DND-41 (cell line): ENCODE measurements around the gene SLC38A10.

ENCODE experiments used
- EZH2 ChIP-seq: IDR thresholded peaks from 3 replicates; pipeline ENCODE4 v1.6.1; 2012; ENCODE audit warnings: borderline replicate concordance, low read depth, mild to moderate bottlenecking, moderate library complexity, low read length, inconsistent platforms; ENCODE audit not compliant: severe bottlenecking
- TF ChIP-seq, protein P1 (sequence below): IDR thresholded peaks from 2 replicates; pipeline ENCODE4 v1.5.1; 2012; ENCODE audit warnings: borderline replicate concordance, low read length, moderate library complexity, mild to moderate bottlenecking; ENCODE audit not compliant: poor library complexity, severe bottlenecking; ENCODE audit errors: extremely low read depth

DNA sequence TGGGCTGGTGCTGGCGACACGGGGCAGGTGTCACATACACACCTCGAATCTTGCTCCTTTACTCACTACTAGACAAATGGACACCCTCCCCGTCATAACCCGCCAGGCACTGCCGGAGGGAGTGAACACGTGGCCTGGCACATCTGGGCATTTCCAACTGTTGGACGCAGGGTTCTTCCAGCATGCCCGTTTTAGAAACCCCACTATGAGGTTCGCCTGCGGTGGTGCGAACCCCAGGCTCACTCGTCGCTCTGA, 65.5 kb downstream of the SLC38A10 start:
- TF ChIP-seq, protein P1, sequence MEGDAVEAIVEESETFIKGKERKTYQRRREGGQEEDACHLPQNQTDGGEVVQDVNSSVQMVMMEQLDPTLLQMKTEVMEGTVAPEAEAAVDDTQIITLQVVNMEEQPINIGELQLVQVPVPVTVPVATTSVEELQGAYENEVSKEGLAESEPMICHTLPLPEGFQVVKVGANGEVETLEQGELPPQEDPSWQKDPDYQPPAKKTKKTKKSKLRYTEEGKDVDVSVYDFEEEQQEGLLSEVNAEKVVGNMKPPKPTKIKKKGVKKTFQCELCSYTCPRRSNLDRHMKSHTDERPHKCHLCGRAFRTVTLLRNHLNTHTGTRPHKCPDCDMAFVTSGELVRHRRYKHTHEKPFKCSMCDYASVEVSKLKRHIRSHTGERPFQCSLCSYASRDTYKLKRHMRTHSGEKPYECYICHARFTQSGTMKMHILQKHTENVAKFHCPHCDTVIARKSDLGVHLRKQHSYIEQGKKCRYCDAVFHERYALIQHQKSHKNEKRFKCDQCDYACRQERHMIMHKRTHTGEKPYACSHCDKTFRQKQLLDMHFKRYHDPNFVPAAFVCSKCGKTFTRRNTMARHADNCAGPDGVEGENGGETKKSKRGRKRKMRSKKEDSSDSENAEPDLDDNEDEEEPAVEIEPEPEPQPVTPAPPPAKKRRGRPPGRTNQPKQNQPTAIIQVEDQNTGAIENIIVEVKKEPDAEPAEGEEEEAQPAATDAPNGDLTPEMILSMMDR: no peak
- no peak for TF ChIP-seq EZH2
